Suprapubic skin (tissue), 4 donors: Measurements from ENCODE around the gene ZNF786.

Experiments
- EP300 ChIP-seq: sonication (generic); formaldehyde crosslinking; IDR thresholded peaks from one replicate; pipeline ENCODE4 v1.6.1; 2017; ENCODE audit warnings: antibody characterized with exemption
- POLR2A ChIP-seq, 2 donors: fragments of 450-650 bp; IDR thresholded peaks; one replicate each; pipeline ENCODE4 v1.6.1; 2017; ENCODE audit warnings: antibody characterized with exemption in 2 of 2, mild to moderate bottlenecking in 2 of 2, moderate library complexity in 2 of 2
- POLR2AphosphoS5 ChIP-seq, 3 donors: sonication (generic); formaldehyde crosslinking; IDR thresholded peaks; one replicate each; pipeline ENCODE4 v1.6.1; 2017; ENCODE audit warnings: antibody characterized with exemption in 3 of 3
- TF ChIP-seq, protein P1 (sequence below), 2 donors: fragments of 200-600 bp in 1 of 2; fragments of 450-650 bp in 1 of 2; sonication (generic) in 1 of 2; IDR thresholded peaks; one replicate each; pipeline ENCODE4 v1.5.1; 2016 to 2019; ENCODE audit warnings: antibody characterized with exemption in 2 of 2, mild to moderate bottlenecking in 1 of 2, moderate library complexity in 1 of 2

DNA sequence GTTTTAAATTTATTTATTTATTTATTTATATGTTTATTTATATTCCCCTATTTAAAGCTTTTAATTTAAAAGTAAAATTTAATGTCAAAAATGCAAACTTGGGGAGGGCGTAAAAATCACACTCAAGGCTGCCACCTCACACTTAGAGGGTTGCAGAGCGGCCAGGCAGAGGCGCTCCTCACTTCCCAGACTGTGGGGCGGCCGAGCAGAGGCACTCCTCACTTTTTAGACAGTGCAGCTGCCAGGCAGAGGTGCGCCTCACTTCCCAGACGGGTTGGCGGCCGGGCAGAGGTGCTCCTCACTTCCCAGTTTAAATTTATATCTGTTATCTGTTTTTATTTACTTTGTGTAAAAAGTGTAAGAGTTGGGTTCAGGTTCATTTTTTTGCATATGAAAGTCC, 45.6 kb upstream of the ZNF786 start:
- TF ChIP-seq, protein P1, sequence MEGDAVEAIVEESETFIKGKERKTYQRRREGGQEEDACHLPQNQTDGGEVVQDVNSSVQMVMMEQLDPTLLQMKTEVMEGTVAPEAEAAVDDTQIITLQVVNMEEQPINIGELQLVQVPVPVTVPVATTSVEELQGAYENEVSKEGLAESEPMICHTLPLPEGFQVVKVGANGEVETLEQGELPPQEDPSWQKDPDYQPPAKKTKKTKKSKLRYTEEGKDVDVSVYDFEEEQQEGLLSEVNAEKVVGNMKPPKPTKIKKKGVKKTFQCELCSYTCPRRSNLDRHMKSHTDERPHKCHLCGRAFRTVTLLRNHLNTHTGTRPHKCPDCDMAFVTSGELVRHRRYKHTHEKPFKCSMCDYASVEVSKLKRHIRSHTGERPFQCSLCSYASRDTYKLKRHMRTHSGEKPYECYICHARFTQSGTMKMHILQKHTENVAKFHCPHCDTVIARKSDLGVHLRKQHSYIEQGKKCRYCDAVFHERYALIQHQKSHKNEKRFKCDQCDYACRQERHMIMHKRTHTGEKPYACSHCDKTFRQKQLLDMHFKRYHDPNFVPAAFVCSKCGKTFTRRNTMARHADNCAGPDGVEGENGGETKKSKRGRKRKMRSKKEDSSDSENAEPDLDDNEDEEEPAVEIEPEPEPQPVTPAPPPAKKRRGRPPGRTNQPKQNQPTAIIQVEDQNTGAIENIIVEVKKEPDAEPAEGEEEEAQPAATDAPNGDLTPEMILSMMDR (IDR thresholded peaks at IDR 0.05) = no peak
- TF ChIP-seq EP300 (no peak), POLR2A (IDR thresholded peaks at IDR 0.05) (no peak), POLR2AphosphoS5 (IDR thresholded peaks at IDR 0.05) (no peak)
